ENCODE results near the gene PRUNE2.

PRUNE2 gene

DNA sequence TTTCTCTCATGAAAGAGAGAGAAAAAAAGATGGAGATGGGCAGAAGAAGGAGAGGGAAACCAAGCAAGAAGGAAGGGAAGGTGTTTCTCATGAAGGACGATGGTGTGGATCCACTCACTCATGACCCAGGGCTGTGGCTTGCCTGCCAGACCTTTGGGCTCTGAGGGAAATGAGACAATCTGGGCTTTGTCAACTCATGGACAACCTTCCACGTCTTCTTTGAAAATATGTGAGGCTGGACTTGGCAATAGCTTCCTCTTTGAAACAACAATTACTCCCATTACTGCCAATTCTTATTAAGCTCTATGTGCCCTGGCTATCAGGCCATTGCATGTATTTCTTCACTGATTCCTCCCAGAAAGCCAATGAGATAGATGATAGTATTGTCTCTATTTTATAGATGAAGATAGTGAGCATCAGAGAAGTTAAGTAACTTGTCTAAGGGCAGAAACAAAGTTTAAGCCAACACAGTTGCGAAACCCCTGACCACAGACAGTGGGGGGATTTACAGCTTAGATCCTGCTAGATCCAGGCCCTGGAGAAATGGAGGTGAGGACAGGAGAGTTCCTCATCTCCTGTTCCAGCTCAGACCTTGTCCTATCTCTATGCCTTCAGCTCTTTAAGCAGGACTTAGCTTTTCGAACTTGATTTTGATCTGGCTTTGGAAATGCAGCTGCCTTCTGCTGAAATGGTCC, 314.5 kb downstream of the PRUNE2 start:
- DNase-seq, result no peak

- no peak for DNase-seq
Observed at GRCh38 chr9:76588316-76588715, 317.6 kb downstream of the PRUNE2 start.

GRCh38 chr9:76586390-76587314, 319.3 kb downstream of the PRUNE2 start:
- no peak for DNase-seq

DNA sequence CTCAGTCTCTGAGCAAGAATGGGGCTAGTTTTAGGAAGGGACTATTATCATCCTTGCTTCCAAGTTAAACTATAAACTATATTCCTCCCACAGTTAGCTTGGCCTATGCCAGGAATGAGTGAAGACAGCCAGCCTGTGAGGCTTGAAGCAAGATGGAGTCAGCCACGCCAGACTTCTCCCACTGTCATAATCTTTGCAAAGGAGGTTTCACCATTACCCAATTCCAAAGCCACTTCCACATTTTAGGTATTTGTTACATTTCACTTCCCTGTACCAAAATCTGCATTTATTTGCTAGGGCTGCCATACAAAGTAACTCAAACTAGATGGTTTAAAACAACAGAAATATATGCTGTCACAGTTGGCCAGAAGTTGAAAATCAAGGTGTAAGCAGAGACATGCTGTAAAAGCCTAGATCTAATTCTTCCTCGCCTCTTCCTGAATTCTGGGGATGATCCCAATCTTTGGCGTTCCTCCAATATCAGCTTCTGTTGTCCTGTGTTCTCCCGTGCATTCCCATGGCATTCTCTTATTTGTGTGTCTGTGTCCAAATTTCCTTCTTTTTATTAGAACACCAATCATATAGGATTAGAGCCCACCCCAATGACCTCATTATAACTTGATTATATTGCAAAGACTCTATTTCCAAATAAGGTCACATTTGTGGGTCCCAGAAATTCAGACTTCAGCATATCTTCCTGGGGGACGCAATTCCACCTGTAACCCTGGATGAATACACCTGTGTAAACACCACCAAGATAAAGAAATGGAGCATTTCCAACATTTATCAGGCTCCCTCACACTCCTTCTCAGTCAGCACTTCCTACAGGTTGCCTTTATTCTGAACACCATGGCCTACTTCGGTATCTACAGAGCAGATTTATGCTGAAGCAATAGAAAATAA, 320.2 kb downstream of the PRUNE2 start:
- no peak for DNase-seq

- no peak for DNase-seq
Observed at GRCh38 chr9:76583256-76583655, 322.7 kb downstream of the PRUNE2 start.

- DNase-seq, result no peak
Observed at GRCh38 chr9:76581731-76582130, 324.2 kb downstream of the PRUNE2 start.

DNA sequence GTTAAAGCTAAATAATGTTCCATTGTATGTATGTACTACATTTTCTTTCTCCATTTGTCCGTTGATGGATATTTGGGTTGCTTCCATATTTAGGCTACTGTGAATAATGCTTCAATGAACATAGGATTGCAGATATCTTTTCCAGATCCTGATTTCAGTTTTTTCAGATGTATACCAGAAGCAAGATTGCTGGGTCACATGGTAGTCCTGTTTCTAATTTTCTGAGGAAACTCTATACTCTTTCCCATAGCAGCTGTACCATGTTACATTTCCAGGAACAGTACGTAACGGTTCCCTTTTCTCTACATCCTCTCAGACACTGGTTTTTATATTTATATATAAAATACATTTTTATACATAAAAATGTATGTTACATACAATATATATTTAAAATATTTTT, 325.1 kb downstream of the PRUNE2 start:
- no peak for DNase-seq

DNA sequence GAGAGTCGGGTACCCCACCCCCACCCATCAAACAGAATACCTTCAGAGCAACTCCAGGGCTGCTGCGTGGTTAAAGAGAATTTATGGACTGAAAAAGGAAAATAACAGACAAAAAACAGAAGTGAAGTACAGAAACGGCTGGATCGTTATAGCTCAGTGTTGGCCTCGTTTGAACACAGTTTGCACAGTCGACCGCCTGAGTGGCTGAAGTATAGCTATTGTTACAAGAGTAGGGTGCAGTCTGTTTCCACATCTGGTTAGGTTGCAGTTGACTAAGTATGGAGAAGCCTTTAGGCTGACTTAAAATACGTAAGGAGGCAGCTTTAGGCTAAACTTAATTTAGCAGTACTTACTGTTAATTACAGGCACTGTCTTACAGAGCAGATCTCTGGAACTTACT, 325.7 kb downstream of the PRUNE2 start:
- no peak for DNase-seq

GRCh38 chr9:76576344-76576743, 329.6 kb downstream of the PRUNE2 start:
- peak; percentile 77 for DNase-seq

GRCh38 chr9:76575761-76576160, 330.2 kb downstream of the PRUNE2 start:
- DNase-seq, result no peak

DNA sequence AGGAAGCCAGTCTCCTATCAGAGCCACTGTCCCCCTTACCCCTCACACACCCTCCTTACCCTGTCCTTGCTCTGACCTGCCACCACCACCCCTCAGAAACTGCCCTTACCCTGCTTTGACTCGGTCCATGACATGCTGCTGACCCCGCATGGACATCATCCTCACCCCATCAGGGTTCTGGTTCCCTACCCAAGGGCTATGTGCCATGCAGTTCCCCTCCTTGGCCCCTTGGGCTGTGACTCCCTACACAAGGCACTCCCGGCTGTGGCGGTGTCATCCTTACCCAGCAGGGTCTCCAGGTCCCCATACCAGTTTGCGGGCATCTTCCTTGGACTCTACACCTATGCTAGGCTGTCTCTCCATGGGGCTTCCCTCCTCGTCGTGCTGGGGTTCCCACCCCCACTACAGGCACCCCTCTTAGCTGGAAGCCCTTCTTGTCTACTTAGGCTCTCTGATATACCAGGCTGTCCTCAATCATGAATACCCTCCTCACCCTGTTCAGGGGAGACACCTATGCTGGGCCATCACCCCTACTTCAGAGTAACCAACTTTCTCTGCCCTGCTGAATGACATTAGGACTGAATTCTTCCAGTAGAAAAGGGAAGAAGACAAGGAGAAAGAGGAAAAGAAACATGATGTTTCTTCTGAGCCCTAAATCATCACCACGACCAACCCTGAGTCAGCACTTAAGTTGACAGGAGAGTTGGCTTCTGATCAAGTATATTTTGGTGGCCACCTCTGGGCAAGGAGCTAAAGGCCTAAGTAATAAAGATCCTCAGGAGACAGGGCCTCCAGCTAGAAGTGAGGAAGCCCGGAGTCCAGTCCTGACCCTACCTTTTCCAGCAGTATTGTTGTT, 331.8 kb downstream of the PRUNE2 start:
- DNase-seq, result no peak

- DNase-seq, result no peak
Observed at GRCh38 chr9:76573408-76573807, 332.5 kb downstream of the PRUNE2 start.

DNA sequence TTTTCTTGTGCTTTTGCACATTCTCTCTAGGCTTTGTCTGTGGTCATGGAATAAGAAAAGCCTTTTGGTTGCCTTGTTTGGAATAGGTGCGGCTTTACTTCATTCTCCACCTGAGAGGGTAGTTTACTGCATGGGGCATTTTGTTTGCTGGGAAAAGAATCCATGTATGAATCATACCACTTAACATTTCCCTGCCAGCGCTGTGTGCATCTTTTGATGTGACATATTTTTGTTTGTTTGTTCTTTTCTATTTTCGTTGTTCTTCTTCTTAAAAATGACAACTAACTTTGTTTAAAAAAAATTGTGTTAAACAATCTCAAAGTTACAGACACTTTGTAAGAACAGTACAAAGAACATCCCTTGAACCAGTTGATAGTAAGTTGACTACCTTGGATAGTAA, 333.8 kb downstream of the PRUNE2 start:
- no peak for DNase-seq

- DNase-seq, result no peak
Observed at GRCh38 chr9:76571743-76572146, 334.2 kb downstream of the PRUNE2 start.

DNA sequence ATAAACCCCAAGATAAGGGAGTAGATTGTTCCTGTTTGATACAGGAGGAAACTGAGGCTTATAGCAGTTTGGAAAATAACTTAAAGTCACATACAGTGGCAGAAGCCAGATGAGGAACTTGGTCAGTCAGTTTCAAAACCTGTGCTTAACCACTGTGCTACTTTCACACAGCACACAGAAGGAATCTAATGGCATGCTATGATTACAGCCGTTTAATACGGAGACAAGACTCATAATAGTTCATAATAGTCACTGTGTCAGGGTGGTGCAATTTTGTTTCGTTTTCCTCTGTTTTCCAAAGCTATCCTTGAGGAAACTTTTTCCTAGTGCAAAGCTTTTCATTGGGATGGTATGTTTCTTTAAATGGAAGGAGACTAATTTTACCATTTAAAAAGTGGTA, 334.6 kb downstream of the PRUNE2 start:
- no peak for DNase-seq

DNA sequence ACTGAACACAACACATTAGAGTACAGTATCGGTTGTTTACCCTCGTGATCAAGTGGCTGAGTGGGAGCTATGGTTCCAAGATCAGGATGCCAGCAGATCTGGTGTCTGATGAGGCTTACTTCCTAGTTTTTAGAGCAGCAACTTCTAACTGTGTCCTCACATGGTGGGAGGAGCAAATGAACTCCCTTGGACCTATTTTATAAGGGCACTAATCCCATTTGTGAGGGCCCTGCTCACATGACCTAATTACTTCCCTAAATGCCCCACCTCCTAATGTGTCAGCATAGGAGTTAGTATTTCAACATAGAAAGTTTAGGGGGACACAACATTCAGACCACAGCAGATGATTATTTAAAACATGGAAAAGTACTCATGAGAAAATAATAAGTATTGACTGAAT, 335.1 kb downstream of the PRUNE2 start:
- DNase-seq, result no peak

DNA sequence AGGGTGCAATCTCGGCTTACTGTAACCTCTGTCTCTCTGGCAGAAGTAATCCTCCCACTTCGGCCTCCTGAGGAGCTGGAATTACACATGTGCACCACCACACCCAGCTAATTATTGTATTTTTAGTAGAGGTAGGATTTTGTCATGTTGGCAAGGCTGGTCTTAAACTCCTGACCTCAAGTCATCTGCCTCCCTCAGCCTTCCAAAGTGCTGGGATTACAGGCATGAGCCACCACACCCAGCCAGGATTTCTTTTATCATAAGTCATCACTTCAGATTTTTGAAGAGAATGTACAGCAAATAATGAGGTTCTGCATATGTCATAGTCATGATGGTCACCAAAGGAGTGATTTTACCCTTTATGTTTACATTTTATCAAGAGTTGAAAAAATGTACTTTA, 338.8 kb downstream of the PRUNE2 start:
- DNase-seq, result no peak

- DNase-seq, result no peak
Observed at GRCh38 chr9:76564297-76564696, 341.6 kb downstream of the PRUNE2 start.

DNA sequence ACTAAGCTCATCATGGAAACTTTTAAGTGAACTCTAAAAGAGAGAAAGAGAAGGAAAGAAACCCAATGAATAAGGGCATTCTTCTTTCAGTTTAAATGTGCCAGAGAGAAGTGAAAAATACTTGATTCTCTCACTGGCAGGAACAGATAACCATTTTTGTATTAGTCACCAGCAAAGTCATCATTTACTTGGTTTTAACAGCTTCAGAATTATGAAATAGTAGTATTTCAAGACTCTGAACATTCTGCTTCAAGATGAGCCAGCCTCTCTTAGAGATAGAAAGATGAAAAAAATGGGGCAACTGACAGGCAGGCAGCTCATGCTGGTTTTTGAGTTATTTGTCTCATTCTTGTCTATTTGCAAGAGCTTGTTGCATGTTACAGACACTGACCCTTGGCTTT, 343.4 kb downstream of the PRUNE2 start:
- no peak for DNase-seq

- DNase-seq, result no peak
Observed at GRCh38 chr9:76561900-76562299, 344.0 kb downstream of the PRUNE2 start.
